SK-N-MC (cell line): ENCODE results near the gene VWA3A.
"Not testable (repeated sequence)": the region's sequence is repeated elsewhere in the genome, so short reads cannot be mapped to it uniquely, and the experiment has no call there.

Experiments used
- DNase-seq: peaks from one replicate; pipeline ENCODE4 v3.0.0-alpha.2; 2011; ENCODE audit warnings: low read depth, low spot score
- H3K27ac ChIP-seq: fragments of 200-600 bp; sonication (generic); 2 replicates; pipeline ENCODE4 v1.5.1; 2016; ENCODE audit warnings: mixed run types
- H3K36me3 ChIP-seq: fragments of 200-600 bp; sonication (generic); 2 replicates; pipeline ENCODE4 v1.6.1; 2017; ENCODE audit warnings: antibody characterized with exemption, low read length, mixed read lengths; ENCODE audit not compliant: insufficient read depth
- H3K4me3 ChIP-seq: fragments of 200-600 bp; sonication (generic); 2 replicates; pipeline ENCODE4 v1.5.1; 2016
- H3K9ac ChIP-seq: fragments of 200-600 bp; sonication (generic); 2 replicates; pipeline ENCODE4 v1.8.0; 2017; ENCODE audit warnings: mixed run types, mixed read lengths; ENCODE audit not compliant: insufficient read length
- H3K9me3 ChIP-seq: fragments of 200-600 bp; sonication (generic); 2 replicates; pipeline ENCODE4 v1.6.1; 2017; ENCODE audit warnings: low read depth, mild to moderate bottlenecking, antibody characterized with exemption, low read length, moderate library complexity, mixed read lengths
- EZH2 ChIP-seq: fragments of 200-600 bp; sonication (generic); IDR thresholded peaks from one replicate; pipeline ENCODE4 v1.6.1; 2017; ENCODE audit warnings: antibody characterized with exemption
- FOXP2 ChIP-seq: optimal IDR thresholded peaks from 2 replicates; pipeline ENCODE3; 2011; ENCODE audit warnings: mild to moderate bottlenecking, moderate library complexity; ENCODE audit not compliant: insufficient read depth; ENCODE audit errors: extremely low read length, control extremely low read depth
- POLR2AphosphoS5 ChIP-seq: IDR thresholded peaks from 2 replicates; pipeline ENCODE4 v1.6.1; 2012; ENCODE audit warnings: mild to moderate bottlenecking, low read depth, low read length, borderline replicate concordance

The VWA3A gene

DNA sequence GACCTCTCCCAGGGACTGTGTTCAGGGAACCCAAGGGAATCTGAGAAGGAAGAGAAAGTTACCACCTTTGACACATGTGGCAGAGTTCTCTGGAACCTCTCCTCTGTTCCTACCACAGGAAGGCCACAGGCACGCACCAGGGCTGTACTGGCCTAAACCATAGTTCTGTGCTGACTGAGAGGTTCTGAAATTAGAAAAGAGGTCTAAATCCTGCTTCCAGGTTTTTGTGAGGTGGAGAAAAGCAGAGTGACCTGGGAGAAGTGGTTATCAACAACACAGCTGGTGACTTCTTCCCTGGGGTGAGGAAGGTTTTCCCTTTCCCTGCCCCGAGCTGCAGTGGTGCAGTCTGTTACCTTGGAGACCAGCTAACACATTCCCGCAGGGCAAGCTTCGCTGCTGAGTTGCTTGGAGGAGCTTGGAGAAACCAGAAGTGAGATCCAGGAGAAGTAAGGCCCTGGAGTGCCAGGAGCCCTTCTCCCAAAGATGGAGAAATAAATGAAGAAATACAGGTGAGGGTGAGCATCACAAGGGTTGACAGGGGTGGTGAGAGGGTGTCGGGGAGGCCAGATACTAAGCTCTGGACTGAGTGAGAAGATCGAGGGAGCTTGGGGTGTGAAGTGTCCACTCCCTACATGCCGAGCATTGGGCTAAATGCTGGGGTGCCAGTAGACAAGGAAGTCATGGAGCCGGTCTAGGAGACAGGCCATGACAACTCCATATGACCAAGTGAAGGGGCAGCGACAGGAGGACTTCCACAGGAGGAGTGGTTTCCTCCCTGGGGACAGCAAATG, at the start of gene VWA3A:
TSS of gene VWA3A (plus strand) at position 399 of the 791 bp plus-strand sequence. CDS start at position 496, 97 bp downstream.
- Histone ChIP-seq H3K9me3 (no peaks in the 10 kb centered on the region), H3K27ac (no peak within 1 kb of the TSS), H3K4me3 (no peak within 1 kb of the TSS), H3K36me3 (no peaks in the 10 kb centered on the region), H3K9ac (no peak within 1 kb of the TSS)
- DNase-seq = no peak
- TF ChIP-seq POLR2AphosphoS5 (no peak), EZH2 (no peak), FOXP2 (no peak)

- H3K9me3 ChIP-seq, DNase-seq, H3K27ac ChIP-seq, H3K36me3 ChIP-seq, H3K4me3 ChIP-seq, H3K9ac ChIP-seq: not testable (repeated sequence)
These were observed 48.5 kb upstream of the VWA3A start for GRCh38 chr16:22043882-22044281.

- not testable (repeated sequence) for H3K4me3 ChIP-seq, H3K27ac ChIP-seq, H3K9me3 ChIP-seq, H3K36me3 ChIP-seq, H3K9ac ChIP-seq, DNase-seq
These were observed 46.5 kb upstream of the VWA3A start for GRCh38 chr16:22045888-22046287.

DNA sequence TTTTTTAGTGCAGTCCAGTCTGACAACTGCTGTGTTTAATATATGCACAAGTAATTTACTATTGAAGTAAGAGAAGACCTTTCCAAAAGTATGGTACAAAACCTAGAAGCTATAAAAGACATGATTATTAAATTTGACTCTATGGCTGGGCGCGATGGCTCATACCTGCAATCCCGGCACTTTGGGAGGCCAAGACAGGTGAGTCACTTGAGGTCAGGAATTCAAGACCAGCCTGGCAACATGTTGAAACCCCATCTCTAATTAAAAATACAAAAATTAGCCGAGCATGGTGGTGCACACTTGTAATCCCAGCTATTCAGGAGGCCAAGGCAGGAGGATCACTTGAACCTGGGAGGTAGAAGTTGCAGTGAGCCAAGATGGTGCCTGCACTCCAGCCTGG, 41.4 kb upstream of the VWA3A start:
- H3K36me3 ChIP-seq = no peaks in the 10 kb centered on the region
- no peaks in the 10 kb centered on the region for H3K9me3 ChIP-seq
- TF ChIP-seq POLR2AphosphoS5 (no peak), FOXP2 (no peak), EZH2 (no peak)
- no peak overlapping the region for H3K4me3 ChIP-seq
- H3K27ac ChIP-seq = no peak overlapping the region
- no peak for DNase-seq
- H3K9ac ChIP-seq = no peak overlapping the region

DNA sequence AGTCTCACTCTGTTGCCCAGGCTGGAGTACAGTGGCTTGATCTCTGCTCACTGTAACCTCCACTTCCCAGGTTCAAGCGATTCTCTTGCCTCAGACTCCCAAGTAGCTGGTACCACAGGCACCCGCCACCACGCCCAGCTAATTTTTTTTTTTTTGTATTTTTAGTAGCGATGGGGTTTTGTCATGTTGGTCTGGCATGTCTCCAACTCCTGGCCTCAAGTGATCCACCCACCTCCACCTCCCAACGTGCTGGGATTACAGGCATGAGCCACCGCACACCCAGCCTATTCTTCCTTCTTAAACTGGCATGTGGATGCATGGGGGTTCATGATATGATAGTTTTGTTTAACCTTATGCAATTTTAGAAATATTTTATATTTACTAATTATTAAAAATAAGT, 39.4 kb upstream of the VWA3A start:
- no peak for DNase-seq
- no peaks in the 10 kb centered on the region for H3K9me3 ChIP-seq
- TF ChIP-seq POLR2AphosphoS5 = no peak
- TF ChIP-seq EZH2 = no peak
- TF ChIP-seq FOXP2 = no peak
- H3K4me3 ChIP-seq = no peak overlapping the region
- no peak overlapping the region for H3K9ac ChIP-seq
- H3K27ac ChIP-seq = no peak overlapping the region
- no peaks in the 10 kb centered on the region for H3K36me3 ChIP-seq

DNA sequence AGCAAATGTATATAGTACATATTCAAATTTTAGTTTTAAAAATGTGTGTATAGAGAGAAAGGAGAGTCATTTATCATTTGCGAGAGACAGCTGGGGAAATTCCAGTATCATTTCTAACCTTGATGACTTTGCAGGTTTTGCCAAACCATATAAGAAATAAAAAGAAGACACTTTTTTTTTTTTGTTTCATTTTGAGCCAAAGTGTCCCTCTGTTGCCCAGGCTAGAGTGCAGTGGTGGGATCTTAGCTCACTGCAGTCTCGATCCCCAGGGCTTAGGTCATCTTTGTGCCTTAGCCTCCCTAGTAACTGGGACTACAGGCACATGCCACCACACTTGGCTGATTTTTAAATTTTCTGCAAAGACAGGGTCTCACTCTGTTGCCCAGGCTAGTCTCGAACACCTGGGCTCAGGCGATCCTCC, 38.4 kb upstream of the VWA3A start:
- no peaks in the 10 kb centered on the region for H3K9me3 ChIP-seq
- no peak for DNase-seq
- no peak overlapping the region for H3K27ac ChIP-seq
- H3K36me3 ChIP-seq = no peaks in the 10 kb centered on the region
- TF ChIP-seq POLR2AphosphoS5 (no peak), EZH2 (no peak), FOXP2 (no peak)
- no peak overlapping the region for H3K9ac ChIP-seq
- H3K4me3 ChIP-seq = no peak overlapping the region

DNA sequence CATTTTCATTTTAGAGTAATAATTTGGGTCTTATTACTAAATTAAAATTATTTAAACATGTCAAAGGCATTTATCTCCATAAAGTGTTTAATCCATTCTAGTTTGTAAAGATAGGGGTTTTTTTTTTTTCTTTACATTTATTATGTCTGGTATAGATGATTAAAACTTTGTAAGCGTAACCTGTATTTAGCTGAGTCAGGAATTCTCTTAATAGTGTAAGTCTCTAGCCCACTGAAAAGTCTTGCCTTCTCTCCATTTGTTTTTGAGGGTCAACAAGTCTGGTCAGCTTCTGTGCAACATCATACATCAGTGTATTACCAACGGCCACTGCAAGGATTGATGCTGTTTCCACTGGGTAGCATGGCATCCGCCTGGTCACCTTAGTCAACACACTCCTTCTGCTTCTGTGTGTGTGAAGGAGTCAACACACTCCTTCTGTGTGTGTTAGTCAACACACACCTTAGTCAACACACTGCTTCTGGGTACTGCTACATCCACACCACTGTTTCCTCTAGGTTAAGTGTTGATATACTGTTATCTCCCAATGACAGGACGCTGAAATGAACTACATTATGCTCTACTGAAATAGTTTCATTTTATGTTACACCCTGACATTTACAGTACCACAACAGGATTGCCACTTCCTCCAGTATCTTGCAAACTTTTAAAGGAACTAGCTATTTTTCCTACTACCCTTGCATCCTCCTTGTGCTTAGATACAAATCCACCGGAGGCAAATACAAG, 37.3 kb upstream of the VWA3A start:
- Histone ChIP-seq H3K9ac (no peak overlapping the region), H3K4me3 (no peak overlapping the region), H3K36me3 (no peaks in the 10 kb centered on the region), H3K9me3 (no peaks in the 10 kb centered on the region), H3K27ac (no peak overlapping the region)
- TF ChIP-seq FOXP2 (no peak), POLR2AphosphoS5 (no peak), EZH2 (no peak)
- DNase-seq = no peak

- no peaks in the 10 kb centered on the region for H3K9me3 ChIP-seq
- no peak for TF ChIP-seq POLR2AphosphoS5
- no peak for TF ChIP-seq FOXP2
- no peak for TF ChIP-seq EZH2
- no peak overlapping the region for H3K4me3 ChIP-seq
- no peak for DNase-seq
- no peaks in the 10 kb centered on the region for H3K36me3 ChIP-seq
- H3K9ac ChIP-seq = no peak overlapping the region
- no peak overlapping the region for H3K27ac ChIP-seq
These were observed 36.5 kb upstream of the VWA3A start for GRCh38 chr16:22055881-22056280.
